Activated naive CD4-positive, alpha-beta T cell treated with anti-CD3 and anti-CD28 coated beads for 36 hours (primary cell): Measurements from ENCODE around the gene TCP1. TPM values are rescaled to one million over a fixed set of nuclear protein-coding genes. Genes with fewer than 3 reads are reported as not detected.
"Not testable (repeated sequence)": the region's sequence is repeated elsewhere in the genome, so short reads cannot be mapped to it uniquely, and the experiment has no call there.

Experiments used
- CTCF ChIA-PET: fragments of 350-600 bp; sonication (Branson Sonifier 250); formaldehyde crosslinking; loops from one replicate; lab custom pipeline; 2021; ENCODE audit warnings: antibody characterized with exemption; lab: Charles Lee
- DNase-seq: peaks from one replicate; pipeline ENCODE4 v3.0.0-alpha.2; 2020
- H3K27ac Mint-ChIP-seq: one replicate; pipeline ENCODE4 v1.8.0; 2021; ENCODE audit warnings: mild to moderate bottlenecking, mixed read lengths
- H3K27me3 Mint-ChIP-seq: one replicate; pipeline ENCODE4 v1.8.0; 2021; ENCODE audit warnings: low read depth, mixed read lengths
- H3K36me3 Mint-ChIP-seq: one replicate; pipeline ENCODE4 v1.8.0; 2021; ENCODE audit warnings: low read depth, mixed read lengths
- H3K4me1 Mint-ChIP-seq: one replicate; pipeline ENCODE4 v1.8.0; 2021; ENCODE audit warnings: low read depth, mixed read lengths
- H3K4me3 Mint-ChIP-seq: one replicate; pipeline ENCODE4 v1.8.0; 2021; ENCODE audit warnings: mild to moderate bottlenecking, moderate library complexity, mixed read lengths
- H3K9me3 Mint-ChIP-seq: one replicate; pipeline ENCODE4 v1.8.0; 2021; ENCODE audit warnings: mixed read lengths
- intact Hi-C: fragments of 100-400 bp; cut with micrococcal nuclease; formaldehyde crosslinking; loops from one replicate; pipeline ENCODE4 v1.15.1; 2023
- total RNA-seq, 2 experiments: library from RNA; stranded (reverse); gene quantifications; one replicate each; pipeline ENCODE4 v1.2.3, GENCODE V29; 2021

TCP1 gene
- total RNA-seq, 2 experiments from 2014 or later = 420 to 425 TPM

DNA sequence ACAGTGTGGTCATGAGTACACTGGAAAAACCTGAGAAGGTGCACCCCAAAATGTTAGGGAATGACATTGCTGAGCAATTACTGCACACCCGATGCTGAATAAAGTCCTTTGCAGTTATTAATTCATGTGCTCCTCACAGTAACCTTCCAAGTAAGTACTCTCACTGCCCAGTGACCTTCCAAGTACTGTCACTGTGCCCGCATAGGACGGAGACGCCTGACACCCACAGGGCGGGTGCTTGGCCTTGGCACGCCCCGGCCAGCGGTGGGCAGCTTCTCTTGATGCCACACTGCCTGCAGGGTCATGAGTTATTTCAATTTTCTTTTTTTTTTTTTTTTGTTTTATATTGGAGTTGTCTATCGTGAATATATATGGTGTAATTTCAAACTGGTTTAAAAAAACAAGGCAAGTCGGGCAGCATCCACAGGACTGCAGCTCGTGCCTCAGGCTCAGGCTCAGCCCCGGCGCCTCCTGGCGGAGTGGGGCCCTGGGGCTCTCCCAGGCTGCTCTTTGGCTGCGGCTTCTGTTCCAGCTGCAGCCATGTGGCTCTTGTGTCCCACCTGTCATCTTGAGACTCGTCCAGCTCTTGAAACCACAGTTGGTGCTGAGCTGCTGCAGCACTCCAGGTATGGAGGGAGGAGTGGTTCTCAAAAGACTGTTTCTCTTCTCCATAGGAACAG lies 37.7 kb upstream of the TCP1 start:
- no peaks in the 10 kb centered on the region for H3K36me3 Mint-ChIP-seq
- H3K4me1 Mint-ChIP-seq = no peaks in the 10 kb centered on the region
- no peaks in the 10 kb centered on the region for H3K27me3 Mint-ChIP-seq
- DNase-seq = no peak
- H3K4me3 Mint-ChIP-seq = no peak overlapping the region
- H3K27ac Mint-ChIP-seq = no peak overlapping the region
- H3K9me3 Mint-ChIP-seq = no peaks in the 10 kb centered on the region
- CTCF ChIA-PET = interaction anchor here (0.6 kb wide), 1 partner anchor 11 kb away, joined by 8 read pairs; no protein-coding TSS in a partner anchor
- intact Hi-C loops = no loop called here

DNA sequence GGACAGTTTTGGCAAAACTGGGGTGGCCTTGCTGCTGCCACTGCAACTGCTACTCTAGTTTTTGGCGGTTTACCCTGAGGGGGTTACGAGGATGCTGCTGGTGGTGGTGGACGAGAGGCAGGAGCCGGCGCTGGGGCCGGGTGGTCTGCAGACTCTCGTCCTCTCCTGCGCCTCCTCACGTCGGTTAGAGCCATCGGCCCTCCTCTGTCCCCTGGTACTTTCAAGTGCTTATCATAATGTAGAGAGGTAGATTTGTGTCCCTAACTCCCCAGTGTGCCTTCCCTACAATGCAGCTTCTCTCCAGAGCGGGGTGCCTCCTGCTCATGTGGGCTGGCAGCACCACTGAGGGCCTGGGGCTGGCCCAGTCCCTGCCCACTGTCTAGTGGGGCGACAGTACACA lies 36.6 kb upstream of the TCP1 start:
- no peak overlapping the region for H3K27ac Mint-ChIP-seq
- CTCF ChIA-PET = interaction anchor here (0.6 kb wide), 1 partner anchor 26 kb away, joined by 3 read pairs; no protein-coding TSS in a partner anchor
- no peaks in the 10 kb centered on the region for H3K27me3 Mint-ChIP-seq
- H3K36me3 Mint-ChIP-seq = no peaks in the 10 kb centered on the region
- H3K9me3 Mint-ChIP-seq = no peaks in the 10 kb centered on the region
- H3K4me1 Mint-ChIP-seq = no peaks in the 10 kb centered on the region
- intact Hi-C loops = no loop called here
- no peak overlapping the region for H3K4me3 Mint-ChIP-seq
- DNase-seq = no peak

DNA sequence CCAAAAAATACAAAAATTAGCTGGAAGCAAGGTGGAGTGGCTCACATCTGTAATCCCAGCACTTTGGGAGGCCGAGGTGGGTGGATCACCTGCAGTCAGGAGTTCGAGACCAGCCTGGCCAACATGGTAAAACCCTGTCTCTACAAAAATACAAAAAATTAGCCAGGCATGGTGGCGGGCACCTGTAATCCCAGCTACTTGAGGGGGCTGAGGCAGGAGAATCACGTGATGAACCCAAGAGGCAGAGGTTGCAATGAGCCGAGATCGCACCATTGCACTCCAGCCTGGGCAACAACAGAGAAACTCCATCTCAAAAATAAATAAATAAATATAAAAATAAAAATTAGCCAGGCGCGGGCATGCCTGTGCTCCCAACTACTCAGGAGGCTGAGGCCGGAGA lies 35.3 kb upstream of the TCP1 start:
- H3K27ac Mint-ChIP-seq, DNase-seq, H3K36me3 Mint-ChIP-seq, CTCF ChIA-PET, H3K27me3 Mint-ChIP-seq, H3K9me3 Mint-ChIP-seq, intact Hi-C loops, H3K4me3 Mint-ChIP-seq: not testable (repeated sequence)
- H3K4me1 Mint-ChIP-seq = peaks cover 11% of the 10 kb centered on the region

DNA sequence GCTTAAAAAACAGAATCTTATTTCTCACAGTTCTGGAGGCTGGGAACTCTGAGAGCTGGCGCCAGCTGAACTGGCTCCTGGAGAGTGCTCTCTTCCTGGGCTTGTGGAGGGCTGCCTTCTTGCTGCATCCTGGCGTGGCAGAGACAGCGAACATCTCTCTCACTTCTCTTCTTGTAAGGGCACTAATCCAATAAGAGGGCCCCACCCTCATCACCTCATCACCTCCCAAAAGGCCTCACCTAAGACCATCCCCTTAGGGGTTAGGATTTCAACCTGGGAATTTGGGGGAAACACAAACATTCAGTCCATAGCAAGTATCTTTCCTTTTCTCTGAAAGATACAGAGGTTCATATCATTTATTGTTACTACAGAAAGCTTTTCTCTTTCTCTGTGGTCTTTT lies 34.6 kb upstream of the TCP1 start:
- Mint-ChIP-seq H3K27ac (no peak overlapping the region), H3K4me3 (no peak overlapping the region), H3K36me3 (peaks cover 2% of the 10 kb centered on the region), H3K27me3 (no peaks in the 10 kb centered on the region), H3K9me3 (no peaks in the 10 kb centered on the region), H3K4me1 (peaks cover 15% of the 10 kb centered on the region)
- no peak for DNase-seq
- intact Hi-C loops = no loop called here
- CTCF ChIA-PET = interaction anchor here (0.5 kb wide), 1 partner anchor 28 kb away, joined by 3 read pairs; no protein-coding TSS in a partner anchor

DNA sequence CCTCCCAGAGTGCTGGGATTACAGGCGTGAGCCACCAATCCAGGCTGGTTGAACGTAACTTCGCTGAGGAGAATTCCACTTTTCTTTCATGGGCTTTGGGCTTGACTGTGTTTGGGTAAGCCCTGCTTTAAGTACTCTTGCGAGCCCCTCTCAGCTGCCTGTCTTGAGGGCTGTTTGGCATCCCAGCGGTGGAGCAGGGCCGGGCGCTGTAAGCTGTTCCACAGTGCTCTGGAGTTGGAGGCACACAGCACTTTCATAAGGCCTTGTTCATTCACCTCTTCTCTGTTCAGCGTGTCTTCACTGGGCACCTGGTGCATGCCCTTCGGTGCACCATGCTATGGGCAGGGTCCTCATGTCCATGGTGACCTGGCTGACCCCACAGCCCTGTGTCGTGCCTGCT lies 32.3 kb upstream of the TCP1 start:
- no peak overlapping the region for H3K4me3 Mint-ChIP-seq
- H3K27ac Mint-ChIP-seq = no peak overlapping the region
- no peak for DNase-seq
- H3K9me3 Mint-ChIP-seq = no peaks in the 10 kb centered on the region
- H3K36me3 Mint-ChIP-seq = peaks cover 2% of the 10 kb centered on the region
- no peaks in the 10 kb centered on the region for H3K27me3 Mint-ChIP-seq
- CTCF ChIA-PET = no interaction called here
- intact Hi-C loops = loop anchor here (2.0 kb wide), 1 partner anchor 31 kb away; the partner anchor contains the start of gene MRPL18
- peaks cover 15% of the 10 kb centered on the region for H3K4me1 Mint-ChIP-seq

DNA sequence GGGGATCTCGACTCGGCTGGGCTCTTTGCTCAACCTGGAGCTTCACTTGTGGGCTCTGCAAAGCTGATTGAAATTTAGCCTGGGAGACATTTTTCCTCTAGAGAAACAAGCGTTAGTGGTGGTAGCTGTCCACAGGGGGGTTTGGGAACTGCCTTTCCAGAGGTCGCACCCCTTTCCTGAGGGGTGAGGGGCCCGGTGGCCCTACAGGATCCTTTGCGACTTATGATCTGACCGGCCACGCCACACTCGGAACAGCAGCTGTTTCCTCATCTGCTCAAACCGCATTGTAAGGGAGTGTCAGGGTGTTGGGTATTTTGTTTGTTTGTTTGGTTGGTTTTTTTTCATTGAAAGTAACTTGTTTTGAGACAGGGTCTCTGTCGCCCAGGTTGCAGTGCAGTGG lies 31.7 kb upstream of the TCP1 start:
- Mint-ChIP-seq H3K4me1 (peaks cover 15% of the 10 kb centered on the region), H3K9me3 (no peaks in the 10 kb centered on the region), H3K4me3 (no peak overlapping the region), H3K27me3 (no peaks in the 10 kb centered on the region), H3K27ac (no peak overlapping the region), H3K36me3 (peaks cover 2% of the 10 kb centered on the region)
- no peak for DNase-seq
- intact Hi-C loops = loop anchor here (2.0 kb wide), 1 partner anchor 30 kb away; the partner anchor contains the start of gene MRPL18
- CTCF ChIA-PET = interaction anchor here (0.6 to 0.9 kb wide), 2 partner anchors 9 to 31 kb away, joined by 3 to 4 read pairs; no protein-coding TSS in a partner anchor

DNA sequence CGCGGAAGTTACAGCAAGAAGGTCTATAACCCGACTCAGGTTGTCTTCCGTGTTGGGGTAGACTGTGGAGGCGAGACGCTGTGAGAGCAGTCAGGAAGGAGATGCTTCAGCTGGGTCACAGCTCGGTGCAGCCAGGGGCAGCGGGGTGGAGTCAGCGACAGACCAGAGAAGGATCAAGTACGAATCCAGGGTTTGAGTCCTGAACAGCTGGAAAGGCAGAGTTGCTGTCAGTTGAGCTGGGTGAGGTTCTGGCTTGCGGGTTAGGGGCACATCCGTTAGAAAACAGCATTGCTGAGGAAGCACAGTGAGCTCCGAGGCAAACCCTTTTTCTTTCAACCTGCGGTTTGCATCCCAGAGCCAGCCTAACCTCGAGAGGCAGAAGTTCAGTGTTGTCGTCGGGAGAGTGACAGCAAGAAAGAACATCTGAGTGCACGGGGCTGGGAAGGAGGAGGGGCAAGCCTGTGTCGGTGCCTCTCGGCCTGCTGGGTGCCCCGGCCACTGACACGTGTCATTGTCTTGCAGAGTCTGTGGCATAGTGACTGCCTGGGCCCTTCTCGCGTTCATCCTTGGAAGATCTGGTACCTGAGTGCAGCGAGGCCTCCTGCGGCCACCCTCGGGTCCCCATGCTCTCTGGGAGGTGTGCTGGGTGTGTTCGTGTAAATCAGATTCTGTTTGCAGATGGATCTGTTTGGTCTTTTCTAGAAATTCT lies 30.7 kb upstream of the TCP1 start:
- Mint-ChIP-seq H3K4me3 (peak overlapping the region; percentile 34), H3K27ac (no peak overlapping the region), H3K27me3 (no peaks in the 10 kb centered on the region), H3K4me1 (peaks cover 15% of the 10 kb centered on the region), H3K36me3 (peaks cover 2% of the 10 kb centered on the region), H3K9me3 (no peaks in the 10 kb centered on the region)
- CTCF ChIA-PET = interaction anchor here (0.6 to 0.9 kb wide), 3 partner anchors 10 to 222 kb away, joined by 3 read pairs; no protein-coding TSS in a partner anchor
- intact Hi-C loops = loop anchor here (2.0 kb wide), 1 partner anchor 29 kb away; the partner anchor contains the start of gene MRPL18
- DNase-seq = peak; percentile 57

DNA sequence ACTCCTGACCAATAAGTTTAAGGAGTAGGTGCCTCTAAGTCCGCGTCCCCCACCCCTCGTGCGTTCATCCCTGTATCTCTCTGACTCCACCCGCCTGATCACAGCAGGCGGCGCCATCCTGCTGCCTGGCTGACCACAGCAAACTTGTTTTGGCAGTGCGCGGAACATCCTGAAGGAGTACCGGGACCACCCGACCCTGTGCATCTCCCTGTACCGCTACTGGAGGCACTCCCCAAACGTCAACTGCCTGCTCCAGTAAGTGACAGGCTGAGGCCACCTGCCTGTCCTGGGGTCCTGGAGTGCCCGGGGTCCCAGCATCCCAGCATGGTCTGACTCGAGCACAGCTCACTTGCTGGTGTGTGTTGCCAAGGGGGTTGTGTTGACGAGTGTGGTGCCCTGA lies 29.7 kb upstream of the TCP1 start:
- no peak for DNase-seq
- H3K4me3 Mint-ChIP-seq = no peak overlapping the region
- H3K4me1 Mint-ChIP-seq = peaks cover 15% of the 10 kb centered on the region
- intact Hi-C loops = no loop called here
- CTCF ChIA-PET = interaction anchor here (0.6 kb wide), 1 partner anchor 19 kb away, joined by 3 read pairs; no protein-coding TSS in a partner anchor
- no peaks in the 10 kb centered on the region for H3K27me3 Mint-ChIP-seq
- no peak overlapping the region for H3K27ac Mint-ChIP-seq
- H3K9me3 Mint-ChIP-seq = no peaks in the 10 kb centered on the region
- H3K36me3 Mint-ChIP-seq = peaks cover 2% of the 10 kb centered on the region

DNA sequence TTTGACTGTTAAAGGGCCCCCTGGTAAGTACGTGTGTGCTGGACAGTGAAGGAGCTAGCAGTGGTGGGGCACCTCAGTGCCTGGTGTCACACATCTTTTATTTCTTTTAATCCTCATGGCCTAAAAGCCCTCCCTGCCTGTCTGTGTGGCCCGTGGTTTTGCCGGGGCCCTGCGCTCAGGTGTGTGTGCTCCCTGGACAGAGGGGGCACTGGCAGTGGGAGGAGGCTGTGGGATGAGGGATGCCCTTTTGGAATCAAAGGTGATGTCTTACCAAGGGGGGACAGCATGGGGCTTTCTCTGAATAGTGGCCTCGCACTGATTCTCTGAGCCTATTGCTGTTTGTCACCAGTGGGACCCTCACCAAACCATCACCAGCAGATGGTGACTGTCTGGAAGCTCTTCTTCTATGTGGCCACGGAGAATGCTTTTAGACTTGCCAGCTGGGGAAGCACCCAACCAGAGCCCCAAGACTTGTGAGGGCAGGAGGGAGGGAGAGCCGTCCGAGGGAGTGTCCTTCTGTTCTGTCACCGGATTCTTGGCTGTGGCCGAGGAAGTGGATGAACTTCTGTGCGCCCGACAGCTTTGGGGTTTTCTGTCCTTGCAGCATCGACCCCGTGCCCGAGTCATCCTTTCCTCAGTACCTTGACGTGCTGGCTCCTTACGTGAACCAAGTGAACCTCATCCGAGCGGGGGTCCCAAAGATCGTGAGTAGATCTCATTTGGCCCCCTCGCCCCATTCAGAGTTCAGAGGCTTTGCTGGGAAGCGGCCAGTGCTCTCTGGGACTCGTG lies 28.7 kb upstream of the TCP1 start:
- no peak for DNase-seq
- Mint-ChIP-seq H3K4me1 (peaks cover 15% of the 10 kb centered on the region), H3K27me3 (no peaks in the 10 kb centered on the region), H3K27ac (no peak overlapping the region), H3K36me3 (peaks cover 2% of the 10 kb centered on the region), H3K4me3 (no peak overlapping the region), H3K9me3 (no peaks in the 10 kb centered on the region)
- CTCF ChIA-PET = no interaction called here
- intact Hi-C loops = no loop called here

DNA sequence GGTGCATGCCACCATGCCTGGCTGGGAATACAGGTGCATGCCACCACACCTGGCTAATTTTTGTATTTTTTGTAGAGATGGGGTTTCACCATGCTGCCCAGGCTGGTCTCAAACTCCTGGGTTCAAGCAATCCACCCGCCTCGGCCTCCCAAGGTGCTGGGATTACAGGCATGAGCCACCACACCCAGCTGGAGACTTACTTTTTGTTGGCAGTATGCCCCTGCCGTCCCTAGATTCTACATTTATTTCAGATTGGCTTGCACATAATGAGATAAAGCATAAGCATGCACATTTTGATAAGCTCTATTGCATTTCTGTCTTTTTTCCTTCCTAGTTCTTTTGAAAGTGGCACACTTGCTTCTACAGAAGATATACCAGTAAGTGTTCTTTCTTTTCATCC lies 27.4 kb upstream of the TCP1 start:
- H3K9me3 Mint-ChIP-seq, H3K27me3 Mint-ChIP-seq, intact Hi-C loops, H3K27ac Mint-ChIP-seq, CTCF ChIA-PET, H3K36me3 Mint-ChIP-seq, H3K4me3 Mint-ChIP-seq, DNase-seq: not testable (repeated sequence)
- peaks cover 15% of the 10 kb centered on the region for H3K4me1 Mint-ChIP-seq

DNA sequence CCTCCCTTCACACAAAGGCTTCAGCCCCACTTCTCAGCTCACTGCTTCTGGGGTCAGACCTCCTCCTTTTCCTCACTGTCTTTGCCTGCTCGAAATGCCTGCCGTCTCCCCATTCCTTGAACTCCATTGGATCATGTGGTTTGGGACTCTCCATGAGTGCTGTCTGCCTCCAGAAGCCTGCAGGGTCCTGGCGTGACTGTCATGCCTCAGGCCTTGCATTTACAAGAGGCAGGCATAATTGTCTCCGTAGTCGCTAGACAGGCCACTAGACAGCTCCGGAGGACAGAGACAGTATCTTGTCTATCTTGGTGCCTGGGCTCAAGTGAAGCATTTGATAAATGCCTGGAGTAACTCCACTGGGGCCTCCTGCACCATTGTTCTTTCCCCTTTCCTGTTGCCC lies 26.0 kb upstream of the TCP1 start:
- Mint-ChIP-seq H3K9me3 (no peaks in the 10 kb centered on the region), H3K4me3 (no peak overlapping the region), H3K36me3 (peaks cover 2% of the 10 kb centered on the region), H3K27me3 (no peaks in the 10 kb centered on the region), H3K4me1 (peaks cover 11% of the 10 kb centered on the region), H3K27ac (no peak overlapping the region)
- CTCF ChIA-PET = no interaction called here
- no peak for DNase-seq
- intact Hi-C loops = no loop called here

DNA sequence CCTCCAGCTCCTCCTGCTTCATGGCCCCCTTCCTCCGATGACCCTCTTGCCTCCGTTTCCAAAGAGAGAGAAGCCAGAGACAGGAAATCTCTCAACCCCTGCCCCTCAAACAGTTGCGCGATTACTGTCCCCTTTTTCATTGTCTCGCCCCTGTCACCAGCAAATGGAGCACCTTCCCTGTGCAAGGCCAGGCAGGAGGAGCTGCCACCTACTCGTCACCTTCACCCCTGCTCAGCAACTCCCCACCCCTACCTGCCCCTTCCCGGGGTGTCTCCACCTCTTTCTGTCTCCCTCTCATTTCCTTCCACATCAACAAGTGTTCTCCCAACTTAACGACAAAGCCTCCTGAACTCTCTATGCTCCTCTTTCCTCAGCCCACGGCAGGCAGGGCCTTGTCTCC lies 24.4 kb upstream of the TCP1 start:
- CTCF ChIA-PET = interaction anchor here (0.7 kb wide), 1 partner anchor 20 kb away, joined by 3 read pairs; no protein-coding TSS in a partner anchor
- no peak overlapping the region for H3K27ac Mint-ChIP-seq
- H3K36me3 Mint-ChIP-seq = no peaks in the 10 kb centered on the region
- DNase-seq = no peak
- intact Hi-C loops = no loop called here
- no peak overlapping the region for H3K4me3 Mint-ChIP-seq
- no peaks in the 10 kb centered on the region for H3K9me3 Mint-ChIP-seq
- H3K4me1 Mint-ChIP-seq = no peaks in the 10 kb centered on the region
- no peaks in the 10 kb centered on the region for H3K27me3 Mint-ChIP-seq
